GM21737 (cell line): ENCODE results near the gene ACSL6.

Experiments
- ATAC-seq: cut with Tn5 transposase; IDR thresholded peaks from one replicate; pipeline ENCODE4 v1.9.1; 2021; ENCODE audit warnings: mild to moderate bottlenecking, moderate library complexity; ENCODE audit not compliant: unreplicated experiment

The ACSL6 gene

GRCh38 chr5:132011622-132012343, at the start of gene ACSL6:
ACSL6 (minus strand) TSS chr5:132011658; CDS start chr5:132011553, 105 bp downstream.
- ATAC-seq: no peak

DNA sequence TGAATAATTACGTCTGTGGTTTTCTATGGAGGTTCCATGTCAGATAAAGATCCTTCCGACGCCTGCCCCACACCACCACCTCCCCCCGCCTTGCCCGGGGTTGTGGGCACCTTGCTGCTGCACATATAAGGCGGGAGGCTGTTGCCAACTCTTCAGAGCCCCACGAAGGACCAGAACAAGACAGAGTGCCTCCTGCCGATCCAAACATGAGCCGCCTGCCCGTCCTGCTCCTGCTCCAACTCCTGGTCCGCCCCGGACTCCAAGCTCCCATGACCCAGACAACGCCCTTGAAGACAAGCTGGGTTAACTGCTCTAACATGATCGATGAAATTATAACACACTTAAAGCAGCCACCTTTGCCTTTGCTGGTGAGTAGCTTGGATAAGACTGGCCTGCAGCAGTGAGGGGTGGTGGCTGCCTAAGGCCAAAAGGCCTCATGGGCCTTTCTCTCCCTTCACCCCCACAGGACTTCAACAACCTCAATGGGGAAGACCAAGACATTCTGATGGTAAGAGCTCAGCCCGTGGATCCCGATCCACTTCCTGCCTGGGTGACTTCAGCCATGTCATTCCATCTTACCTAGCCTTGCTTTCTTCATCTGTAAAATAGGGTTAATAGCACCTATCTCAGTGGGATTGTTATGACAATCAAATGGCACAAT, 49.2 kb upstream of the ACSL6 start, which contains the start of gene IL3:
TSS of gene IL3 (plus strand) at position 155 of the 661 bp plus-strand sequence. CDS start at position 207, 52 bp downstream.
- no peak for ATAC-seq

DNA sequence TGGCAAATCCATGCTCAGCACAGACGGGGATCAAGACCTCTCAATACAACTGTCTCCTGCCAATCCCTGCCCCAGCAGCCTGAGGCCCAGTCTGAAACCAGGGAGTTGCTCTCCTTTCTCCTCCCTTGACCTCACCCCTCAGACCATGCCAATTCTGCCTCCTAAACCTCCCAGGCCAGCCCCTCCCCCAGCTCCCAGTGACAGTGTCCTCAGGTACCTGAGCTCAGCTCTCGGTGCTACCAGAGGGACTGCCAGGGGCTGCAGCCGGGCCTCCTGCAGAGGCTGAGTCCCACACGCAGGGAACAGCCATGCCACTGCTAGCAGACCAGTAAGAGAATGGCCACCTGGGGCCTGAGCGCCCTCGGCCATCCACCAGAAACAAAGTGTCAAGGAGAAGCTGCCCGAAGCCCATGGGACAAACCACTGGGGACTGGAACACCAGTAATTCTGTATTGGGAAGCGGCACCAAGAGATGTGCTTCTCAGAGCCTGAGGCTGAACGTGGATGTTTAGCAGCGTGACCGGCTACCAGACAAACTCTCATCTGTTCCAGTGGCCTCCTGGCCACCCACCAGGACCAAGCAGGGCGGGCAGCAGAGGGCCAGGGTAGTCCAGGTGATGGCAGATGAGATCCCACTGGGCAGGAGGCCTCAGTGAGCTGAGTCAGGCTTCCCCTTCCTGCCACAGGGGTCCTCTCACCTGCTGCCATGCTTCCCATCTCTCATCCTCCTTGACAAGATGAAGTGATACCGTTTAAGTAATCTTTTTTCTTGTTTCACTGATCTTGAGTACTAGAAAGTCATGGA, 48.4 kb upstream of the ACSL6 start:
- ATAC-seq: no peak

DNA sequence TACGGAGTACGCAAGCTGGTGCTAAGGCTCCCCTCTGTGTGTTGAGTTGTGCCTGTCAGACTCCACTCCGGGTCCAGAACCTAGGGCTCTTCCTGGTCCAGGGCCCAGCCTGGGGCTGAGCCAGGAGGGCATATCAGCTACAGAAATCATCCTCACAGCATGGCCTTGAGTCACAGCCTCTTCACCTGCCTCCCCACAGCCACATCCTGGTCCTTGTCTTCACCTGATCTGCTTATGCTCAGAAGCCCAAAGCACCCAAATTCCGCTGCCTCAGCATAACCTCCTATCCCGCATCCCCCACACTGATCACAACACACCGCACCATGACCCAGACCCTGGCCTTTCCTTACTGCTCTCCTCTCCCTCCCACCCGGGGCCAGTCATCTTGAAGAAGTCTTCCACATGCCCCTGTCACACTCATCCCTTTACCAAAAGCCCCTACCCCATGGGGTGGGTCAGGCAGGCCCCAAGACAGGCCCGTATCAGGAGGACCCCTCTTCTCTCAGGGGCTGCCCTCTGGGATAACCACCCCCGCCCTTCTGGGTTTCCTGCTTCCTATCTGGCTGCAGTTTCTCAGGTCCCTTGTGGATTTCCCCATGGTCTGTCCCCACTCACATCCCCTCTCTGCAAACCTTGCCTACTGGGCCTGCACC, 47.7 kb upstream of the ACSL6 start:
- ATAC-seq: no peak

DNA sequence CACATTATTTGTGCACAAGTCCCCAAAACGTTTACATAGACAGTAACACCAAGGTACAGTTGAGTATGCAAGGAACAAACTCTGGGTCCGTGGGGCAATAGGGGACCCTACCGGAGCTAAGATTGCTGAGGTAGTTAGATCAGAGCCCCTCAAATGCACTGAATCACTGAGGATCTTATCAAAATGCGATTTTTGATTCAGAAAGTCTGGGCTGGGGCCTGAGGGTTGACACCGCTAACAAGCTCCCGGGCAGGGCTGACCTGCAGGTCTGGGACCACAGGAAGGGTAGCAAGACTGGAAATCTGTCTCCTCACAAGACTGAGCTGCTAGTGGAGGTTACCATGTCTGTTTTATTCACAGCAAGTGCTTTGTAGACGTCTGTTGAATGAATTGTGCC, 47.2 kb upstream of the ACSL6 start:
- ATAC-seq: no peak

- no peak for ATAC-seq
These were observed 46.2 kb upstream of the ACSL6 start for GRCh38 chr5:132057498-132058255.

- ATAC-seq: no peak
These were observed 45.4 kb upstream of the ACSL6 start for GRCh38 chr5:132056610-132057497.

DNA sequence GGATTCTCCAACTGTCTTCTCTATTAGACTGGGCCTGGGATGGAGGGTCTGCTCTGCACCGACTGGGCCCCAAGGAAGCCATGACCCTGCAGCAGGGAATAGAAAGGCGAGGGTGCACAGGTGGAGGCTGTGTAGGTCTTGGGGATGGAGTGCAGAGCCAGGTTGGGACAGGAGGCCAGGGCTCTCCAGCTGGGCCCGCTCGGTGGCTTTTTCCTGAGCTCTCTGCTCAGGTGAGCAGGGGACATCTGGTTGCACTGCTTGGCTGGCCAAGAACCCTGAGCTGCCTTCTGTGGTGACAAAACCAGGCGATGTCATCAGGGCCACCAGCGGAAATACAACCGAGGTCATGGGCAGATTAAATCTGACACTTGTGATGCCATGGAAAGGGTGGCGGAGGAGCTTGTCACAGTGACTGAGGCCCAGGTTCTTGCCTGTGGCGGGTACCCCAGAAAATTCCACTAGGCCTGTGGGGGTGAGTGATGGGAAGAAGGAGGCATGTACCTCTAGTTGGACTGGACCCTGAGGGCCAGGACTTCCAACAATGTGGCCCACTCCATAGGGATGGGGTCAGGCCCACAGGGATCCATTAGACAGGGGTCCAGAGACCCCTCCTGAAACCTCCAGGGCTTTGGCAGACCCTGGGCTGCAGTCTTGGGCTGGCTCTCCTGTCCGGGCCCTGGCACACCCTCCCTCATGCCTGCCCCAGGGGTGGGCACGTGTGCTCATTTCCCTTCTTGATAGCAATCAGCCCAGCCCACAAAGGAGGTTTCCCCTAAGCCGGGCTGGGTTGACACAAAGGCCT, 44.6 kb upstream of the ACSL6 start:
- ATAC-seq: no peak

- no peak for ATAC-seq
These were observed 44.0 kb upstream of the ACSL6 start for GRCh38 chr5:132055441-132055807.

DNA sequence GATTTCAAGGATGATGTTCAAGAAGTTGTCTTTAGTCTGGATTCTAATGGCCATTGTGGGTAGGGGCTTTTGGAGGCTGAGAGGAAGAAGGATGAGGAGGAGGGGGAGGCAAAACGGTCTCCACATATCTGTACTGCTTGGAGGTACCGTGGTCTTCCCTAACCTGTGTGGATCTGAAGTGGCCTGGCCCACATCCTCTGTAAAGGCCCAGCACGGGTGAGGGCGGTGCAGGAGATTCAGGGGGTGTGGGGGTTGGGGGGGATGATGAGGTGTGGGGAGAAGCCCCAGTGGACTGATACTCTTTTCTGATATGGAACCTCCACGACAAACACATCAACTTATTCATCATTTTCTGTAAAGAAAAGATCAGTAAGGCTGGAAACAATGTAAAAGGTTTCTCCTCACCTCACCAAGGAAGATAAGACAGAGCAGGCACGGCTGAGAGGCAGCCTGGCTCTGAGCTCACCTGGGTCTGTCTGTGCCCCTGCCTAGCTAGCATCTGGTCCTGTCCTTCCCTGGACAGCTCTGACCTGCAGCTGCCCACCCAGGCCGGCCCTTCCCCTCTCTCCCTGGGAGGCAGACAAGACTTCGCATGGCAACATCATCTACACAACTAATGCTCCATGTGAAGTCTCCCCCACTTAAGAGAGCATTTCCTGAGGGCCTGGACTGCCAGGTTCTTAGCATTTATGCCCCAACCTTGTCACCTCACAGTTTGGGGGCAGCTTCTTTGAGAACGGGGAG, 43.4 kb upstream of the ACSL6 start:
- no peak for ATAC-seq

DNA sequence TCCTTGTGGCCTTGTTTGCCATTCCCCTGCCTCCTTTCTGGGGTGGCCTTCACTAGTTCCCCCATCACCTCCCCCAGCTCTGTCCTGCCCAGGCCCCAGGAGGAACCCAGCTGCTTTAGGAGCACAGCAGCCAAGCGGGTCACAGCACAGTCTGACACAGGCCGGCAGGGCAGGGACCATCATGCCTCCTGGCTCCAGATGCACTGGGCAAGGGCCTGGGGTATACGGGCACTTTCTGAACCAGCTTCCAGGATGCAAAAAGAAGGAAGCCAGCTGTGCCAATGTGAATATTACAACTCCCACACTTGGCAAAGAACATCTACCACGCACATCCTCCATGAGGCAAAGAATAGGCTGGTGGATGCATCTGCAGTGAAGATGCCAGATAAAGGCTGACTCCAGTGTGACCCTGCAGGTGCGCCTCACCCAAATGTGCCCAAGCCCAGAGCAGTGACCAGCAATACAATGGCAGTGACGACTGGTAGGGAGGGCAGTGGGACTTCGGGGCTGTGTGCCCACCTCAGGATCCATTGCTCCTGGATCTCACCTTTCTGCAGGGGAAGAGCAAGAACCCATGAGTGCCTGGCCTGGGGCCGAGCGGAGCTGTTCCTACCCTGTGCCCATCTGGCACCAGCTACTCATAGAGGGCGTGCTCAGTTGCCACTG, 42.7 kb upstream of the ACSL6 start:
- no peak for ATAC-seq

DNA sequence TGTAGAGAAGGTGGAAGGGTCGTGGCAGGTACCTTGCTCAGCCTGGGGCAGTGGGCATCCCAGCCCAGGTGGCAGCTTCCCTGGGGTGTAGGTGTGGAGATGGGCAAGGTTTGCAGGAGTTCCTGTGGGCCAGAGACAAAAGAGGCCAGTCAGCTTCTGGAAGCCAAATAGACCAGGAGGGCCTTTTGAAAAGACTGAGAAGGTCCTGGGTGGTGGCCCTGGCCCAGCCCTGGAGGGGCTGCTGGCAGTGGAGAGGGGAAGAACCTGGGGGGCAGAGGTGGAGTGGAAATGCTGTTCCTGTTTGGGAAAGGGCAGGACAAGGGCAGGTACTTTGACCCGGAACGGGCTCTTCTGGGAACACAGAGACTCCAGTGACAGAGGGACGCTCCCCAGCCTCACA, 42.0 kb upstream of the ACSL6 start:
- ATAC-seq: no peak

DNA sequence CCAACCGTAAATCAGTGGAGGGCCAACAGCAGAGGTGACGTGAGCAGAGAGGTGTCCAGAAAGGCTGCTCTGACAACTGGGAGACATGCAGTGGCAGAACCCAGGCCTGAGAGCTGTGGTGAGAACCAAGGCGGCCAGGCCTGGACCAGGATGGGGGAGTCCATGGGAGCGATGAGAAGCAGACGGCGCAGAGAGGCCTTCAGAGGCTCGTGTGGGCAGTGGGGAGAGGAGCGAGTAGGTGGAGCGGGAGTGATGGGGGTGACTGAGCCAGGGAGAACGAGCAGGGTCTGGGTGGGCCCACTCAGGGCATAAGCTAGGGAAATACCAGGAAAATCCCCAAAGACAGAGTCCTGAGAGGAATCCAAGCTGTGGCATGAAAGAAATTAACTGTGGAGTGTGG, 41.1 kb upstream of the ACSL6 start:
- no peak for ATAC-seq

DNA sequence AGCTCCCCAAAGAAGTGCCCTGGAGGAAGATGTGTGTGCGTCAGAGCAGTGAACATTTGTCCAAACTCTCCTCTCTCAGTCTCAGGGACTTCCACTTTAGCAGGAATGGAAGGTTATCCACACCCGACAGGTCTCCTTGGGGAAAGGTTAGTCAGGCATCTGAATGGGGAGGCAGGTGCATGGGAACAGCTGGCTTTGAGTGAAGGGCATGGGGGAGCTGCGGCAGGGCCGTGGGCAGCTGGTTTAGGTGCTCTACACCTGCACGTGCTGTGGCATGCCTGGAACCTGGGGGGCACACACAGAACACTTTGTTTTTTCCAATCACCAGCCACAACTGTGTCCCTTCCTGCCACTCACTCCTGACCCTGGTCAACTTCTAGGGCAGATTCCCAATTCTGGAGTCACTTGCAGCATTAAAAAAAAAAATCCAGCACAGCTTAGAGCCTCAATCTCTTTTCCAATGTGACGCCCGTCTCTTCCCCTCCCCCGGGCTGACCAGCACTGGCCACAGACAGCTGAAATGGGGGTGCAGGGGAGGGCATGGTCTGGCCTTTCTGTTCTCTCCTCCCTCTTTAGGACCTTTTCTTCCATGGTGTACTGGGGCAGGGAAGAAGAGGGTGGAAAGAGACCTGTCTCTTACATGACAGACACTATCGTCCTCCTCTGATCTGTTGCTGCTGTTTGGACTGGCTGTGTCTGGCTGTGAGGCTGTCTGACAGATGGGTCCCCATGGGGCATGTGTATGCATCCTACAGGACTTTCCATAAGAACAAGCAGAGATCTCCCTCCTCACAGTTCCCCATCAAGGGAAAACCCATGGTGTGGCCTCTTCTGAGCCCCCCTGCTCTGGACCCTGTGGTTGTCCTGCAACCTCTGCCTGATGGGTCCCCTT, 39.4 kb upstream of the ACSL6 start:
- no peak for ATAC-seq

- ATAC-seq: no peak
These were observed 38.7 kb upstream of the ACSL6 start for GRCh38 chr5:132050136-132050535.

- ATAC-seq: no peak
These were observed 38.1 kb upstream of the ACSL6 start for GRCh38 chr5:132049559-132049958.
